ENCODE results near the gene TPPP.

TPPP gene

DNA sequence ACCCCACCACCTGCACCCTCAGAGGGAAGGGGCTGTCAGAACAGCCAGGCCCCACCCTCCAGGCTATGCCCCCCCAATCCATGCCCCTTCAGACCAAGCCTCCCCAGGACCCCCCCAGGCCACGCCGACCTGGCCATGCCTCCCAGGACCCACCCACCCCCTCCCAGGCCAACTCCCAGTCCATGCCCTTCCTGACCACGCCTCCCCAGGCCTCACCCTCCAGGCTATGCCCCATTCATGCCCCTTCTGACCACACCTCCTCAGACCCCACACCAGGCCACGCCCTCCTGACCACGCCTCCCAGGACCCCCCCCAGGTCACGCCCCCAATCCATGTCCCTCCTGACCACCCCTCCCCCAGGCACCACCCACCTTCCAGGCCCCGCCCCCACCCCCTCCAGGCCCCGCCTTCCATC lies 27.6 kb downstream of the TPPP start:
- peak; percentile 77 for DNase-seq (ENCODE audit: low spot score)

DNA sequence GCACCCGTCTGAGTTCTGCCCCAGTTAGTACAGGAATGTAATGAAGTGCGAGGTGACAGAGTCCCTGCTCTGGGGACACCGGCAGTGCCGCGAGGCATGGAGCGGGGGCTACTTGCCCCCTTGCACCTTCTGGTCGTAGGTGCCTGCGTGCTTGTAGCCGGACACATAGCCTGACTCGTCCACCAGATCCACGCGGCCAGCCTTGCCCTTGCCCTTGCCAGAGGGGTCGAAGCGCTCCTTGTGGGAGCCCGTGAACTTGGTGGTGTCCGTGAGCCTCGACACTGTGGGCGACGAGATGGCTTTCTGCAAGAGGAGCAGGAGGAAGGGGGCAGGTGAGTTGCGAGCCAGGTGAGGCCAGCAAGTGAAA lies 28.2 kb downstream of the TPPP start:
- no peak for DNase-seq (ENCODE audit: low spot score)

DNA sequence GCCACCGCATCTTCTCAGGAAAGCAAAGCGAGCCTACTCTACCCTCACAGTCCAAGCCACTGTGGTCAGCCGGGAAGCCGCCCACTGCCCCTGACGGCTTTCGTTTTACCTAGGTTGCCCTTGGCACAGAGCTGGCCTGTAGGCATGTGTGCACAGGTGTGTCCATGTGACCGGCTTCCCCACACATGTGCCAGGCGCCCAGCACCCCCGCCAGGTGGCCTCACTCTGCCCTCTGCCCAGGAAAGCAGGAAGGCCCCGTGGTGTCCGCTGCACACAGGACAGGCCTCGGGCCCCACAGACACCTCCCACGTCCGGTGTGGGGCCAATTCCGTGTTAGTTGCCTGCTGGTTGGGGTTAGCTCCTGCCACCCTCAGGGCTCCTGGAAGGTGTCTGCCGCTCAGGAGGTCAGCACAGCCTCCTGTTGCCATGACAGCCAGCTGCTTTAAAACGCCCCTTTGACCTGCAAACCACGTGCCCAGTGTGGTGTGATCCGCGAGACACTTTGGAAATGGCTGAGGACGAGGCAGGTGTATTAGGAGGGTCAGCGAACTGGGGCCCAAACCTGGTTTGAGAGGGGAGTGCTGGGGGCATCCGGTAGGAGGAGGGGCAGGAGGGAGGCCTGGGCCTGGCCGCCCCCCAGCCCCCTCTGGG lies 28.7 kb downstream of the TPPP start:
- no peak for DNase-seq (ENCODE audit: low spot score)

DNA sequence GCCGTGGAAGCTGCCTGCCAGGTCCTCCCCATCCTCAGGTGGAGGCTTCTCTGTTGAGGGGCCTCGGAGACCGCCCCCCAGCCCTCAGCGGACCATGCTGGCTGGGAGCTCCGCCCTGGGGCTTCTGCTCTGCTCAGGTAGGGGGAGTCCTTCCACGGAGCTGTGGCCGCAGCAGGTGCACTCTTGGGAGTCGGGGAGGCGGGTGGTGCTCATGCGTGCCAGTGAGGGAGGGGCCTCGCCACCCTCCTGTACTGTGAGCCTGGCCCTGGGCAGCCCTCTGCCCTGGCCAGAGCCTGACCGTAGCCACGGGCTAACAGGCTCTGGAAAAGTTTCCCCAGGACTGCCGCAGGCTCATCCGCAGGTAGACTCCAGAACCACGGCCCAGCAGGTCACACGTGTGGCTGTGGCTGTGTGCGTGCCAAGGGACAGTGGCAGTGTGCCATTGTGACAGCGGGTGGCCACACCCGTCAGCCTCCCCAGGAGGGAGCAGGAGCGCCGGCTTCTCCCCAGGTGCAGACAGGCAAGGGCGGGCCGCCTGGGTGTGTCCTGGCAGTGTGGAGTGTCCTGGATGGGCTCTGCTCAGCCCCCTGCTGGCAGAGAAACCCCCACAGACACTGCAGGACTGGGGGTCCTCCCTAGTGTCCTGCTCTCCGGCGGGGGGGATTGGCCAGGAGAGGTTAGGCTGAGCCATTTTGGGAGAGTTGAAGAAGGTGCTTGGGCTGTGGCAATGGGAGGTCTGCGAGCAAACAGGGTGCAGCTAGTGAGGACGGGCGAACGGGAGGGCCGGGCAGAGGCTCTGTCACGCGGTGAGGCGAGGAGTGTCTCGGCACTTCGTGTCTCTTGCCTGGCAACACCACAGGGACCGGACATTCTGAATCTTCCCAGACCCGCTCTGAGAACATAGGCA lies 29.5 kb downstream of the TPPP start:
- no peak for DNase-seq (ENCODE audit: low spot score)

DNA sequence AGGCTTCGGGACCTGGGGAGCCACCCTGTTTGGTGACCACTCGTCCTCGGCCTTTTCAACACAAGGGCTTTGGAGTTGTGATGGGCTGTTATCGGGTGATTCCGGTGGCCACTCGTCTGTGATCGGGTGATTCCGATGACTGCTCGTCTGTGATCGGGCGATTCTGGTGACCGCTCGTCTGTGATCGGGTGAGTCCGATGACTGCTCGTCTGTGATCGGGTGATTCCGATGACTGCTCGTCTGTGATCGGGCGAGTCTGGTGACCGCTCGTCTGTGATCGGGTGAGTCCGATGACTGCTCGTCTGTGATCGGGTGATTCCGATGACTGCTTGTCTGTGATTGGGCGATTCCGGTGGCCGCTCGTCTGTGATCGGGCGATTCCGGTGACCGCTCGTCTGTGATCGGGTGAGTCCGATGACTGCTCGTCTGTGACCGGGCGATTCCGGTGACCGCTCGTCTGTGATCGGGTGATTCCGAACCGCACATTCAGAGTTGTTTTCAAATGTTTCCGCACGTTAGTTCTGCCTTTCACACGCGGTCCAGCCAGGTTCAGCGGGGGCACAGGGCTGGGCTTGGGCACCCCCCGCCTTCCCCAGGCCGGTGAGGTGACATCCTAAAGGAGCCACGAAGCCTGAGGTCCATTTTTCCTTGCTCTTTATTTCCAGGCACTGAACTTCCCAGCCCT lies 30.3 kb downstream of the TPPP start:
- no peak for DNase-seq (ENCODE audit: low spot score)

DNA sequence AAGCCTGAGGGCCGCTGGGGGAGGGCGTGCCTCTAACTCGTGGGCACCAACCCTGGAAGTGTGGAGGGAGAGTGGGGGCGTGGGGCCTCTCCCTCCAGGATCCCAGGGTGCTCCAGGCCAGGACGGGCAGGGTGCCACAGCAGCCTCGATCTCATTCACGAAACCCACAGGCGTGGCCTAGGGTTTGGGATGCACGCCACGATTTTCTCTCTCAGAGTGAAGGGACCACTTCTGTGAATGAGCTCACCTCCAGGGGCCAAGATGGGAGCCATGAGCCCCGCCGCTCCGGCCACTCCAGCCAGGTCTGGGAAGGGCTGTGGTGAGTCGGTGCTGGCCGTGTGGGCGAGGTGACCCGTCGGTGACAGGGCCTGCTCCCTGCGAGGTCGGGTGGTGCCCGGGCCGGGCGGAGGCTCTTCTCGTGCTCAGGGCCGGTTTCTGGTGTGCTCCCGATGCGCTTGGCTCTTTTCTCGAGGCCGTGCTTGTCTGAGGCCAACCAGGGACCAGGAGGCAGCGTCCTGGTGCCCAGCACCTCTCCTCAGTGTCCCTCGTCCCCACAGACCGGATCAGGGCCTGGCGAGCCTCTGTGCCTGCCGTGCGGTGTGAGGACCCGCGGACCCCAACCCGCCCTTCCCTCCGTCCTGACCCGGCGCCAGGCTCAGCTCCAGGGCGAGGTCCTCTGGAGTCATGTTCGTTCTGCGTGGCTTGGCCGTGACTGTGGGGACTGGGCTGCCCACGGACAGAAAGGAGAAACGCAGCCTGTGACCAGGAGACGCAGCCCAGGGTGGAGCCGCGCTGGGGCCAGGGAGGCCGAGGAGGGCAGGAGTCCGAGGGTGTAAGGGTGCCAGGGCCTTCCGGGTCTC lies 31.0 kb downstream of the TPPP start:
- DNase-seq (ENCODE audit: low spot score), result no peak

DNA sequence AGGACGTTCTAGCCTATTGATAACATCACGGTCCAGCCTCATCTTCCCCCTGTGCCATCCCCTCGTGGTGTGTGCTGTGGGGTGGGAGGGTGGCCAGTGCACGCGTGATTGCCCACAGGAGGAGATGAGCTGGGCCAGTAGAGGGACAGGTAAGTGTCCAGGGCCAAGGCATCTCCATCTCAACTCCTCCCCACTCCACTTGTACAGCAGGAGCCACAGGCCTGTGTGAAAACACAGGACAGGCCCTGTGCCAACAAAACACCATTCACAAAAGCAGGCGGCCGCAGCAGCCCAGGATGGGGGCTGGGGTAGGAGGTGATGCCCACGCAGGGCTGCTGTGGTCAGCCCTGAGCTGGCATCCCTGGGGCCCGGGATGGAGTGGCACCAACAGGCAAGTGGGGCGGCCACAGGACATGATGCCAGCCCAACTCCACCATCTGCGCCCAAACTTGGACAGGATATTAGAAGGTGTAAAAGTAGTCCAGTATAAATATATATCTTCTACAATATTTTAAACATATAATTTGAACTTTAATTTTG lies 32.6 kb downstream of the TPPP start:
- DNase-seq (ENCODE audit: low spot score), result no peak

DNA sequence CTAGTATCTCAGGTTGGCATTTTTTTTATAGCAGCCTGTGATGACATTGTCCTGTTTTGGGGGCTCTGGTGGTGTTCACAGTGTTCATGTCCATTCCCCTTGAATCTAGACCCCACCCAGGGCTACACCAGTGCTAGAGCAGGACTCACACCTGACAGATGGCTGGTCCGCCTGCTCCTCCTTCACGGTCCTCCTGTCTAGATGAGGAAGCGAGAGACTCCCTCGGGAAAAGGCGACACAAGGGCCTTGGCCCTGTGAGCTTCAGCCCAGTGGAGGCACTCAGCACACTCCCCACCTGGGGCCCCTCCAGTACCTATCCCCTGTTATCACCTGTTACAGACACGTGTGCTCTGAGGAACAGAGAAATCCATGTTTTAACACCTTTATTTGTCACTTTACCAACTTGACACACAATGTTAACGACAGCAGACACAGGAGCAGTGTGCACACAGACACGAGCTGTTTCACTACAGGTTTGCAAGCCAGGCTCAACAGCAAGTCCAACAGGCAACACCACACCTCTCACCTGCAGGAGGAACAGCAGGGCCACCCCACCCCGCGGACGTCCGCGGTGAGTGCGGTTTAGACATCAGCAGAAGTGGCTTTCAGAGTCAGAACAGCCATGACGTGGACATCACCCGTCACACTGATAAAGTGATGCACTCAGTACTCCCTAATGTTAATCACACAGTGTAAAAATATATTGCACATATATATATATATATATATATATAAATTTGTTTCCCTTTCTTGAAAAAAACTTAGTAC lies 33.5 kb downstream of the TPPP start:
- DNase-seq (ENCODE audit: low spot score), result no peak

DNA sequence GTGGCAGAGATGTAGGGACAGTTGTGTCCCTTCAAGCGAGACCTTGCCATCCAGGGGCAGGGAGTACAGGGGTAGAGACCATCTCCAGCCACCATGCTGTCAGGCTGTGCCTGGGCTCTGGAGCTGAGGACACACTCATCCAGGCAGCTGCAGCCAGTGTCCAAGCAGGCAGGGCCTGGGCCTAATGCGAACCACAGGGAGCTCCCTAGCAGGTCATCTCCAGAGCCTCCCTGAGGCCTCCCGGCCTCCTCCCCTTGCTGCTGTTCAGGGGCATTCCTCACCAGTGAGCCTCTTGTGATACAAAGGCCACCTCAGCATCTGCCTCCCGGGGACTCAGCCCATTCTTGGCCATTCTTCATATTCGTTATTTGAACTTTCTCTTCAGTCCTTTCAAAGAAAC lies 35.0 kb downstream of the TPPP start:
- DNase-seq (ENCODE audit: low spot score), result no peak

DNA sequence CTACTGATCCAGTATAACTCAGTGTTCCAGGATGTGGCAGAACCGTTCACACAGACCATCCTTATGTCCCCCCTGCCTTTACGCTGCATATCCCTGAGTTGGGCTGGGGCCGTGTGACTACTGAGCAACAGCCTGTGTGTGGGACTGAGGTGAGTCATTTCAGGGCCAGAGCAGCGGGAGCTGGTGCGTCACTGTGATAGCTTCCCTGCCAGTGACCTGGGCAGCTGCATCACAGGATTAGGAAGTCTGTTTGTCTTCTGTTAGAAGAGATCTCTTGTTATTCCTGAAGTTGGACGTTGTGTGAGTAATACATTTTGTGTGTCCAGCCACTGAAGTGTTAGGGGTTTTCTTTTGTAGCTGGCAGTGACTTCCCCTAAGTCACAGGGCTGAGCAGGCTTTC lies 35.6 kb downstream of the TPPP start:
- no peak for DNase-seq (ENCODE audit: low spot score)

DNA sequence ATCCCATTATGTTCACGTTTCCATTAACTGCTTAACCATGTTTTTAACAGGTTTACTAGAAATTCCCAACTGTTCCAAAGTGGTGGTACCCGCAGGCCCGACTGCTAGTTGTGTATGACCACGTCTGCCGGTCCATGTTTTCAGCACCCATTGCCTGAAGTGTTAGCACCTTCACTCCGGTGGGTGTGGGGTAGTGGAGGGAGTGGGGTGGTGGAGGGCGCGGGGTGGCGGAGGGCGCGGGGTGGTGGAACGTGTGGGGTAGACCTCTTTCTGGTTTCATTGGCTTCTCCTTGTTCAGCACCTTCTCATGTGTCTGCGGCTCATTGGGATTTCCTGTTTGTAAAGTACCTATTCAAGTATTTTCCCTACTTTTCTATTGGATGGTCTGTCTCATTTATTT lies 37.7 kb downstream of the TPPP start:
- DNase-seq (ENCODE audit: low spot score), result no peak

DNA sequence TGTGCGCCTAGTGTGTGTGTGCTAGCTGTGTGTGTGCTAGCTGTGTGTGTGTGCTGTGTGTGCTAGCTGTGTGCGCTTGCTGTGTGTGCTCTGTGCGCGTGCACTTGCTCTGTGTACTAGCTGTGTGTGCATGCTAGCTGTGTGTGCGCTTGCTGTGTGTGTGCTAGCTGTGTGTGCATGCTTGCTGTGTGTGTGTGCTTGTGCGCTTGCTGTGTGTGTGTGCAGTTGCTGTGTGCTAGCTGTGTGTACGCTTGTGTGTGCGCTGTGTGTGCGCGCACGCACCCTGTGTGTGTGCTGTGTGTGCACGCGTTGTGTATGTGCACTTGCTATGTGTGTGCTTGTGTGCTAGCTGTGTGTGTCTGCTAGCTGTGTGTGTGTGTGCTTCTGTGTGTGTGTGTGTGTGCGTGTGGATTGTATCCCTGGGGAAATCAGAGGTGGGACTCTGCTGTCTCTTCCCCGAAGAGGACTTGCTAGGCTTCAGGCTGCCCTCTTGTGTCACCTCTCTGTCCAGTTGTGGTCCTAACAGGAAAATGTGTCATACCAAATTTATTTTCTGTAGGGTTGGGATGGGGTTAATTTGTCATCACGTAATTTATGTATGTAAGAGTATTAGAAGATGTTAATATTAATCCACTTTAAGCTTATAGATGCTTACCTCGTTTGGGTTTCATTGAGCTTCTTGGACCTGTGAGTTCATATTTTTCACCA lies 38.9 kb downstream of the TPPP start:
- no peak for DNase-seq (ENCODE audit: low spot score)

DNA sequence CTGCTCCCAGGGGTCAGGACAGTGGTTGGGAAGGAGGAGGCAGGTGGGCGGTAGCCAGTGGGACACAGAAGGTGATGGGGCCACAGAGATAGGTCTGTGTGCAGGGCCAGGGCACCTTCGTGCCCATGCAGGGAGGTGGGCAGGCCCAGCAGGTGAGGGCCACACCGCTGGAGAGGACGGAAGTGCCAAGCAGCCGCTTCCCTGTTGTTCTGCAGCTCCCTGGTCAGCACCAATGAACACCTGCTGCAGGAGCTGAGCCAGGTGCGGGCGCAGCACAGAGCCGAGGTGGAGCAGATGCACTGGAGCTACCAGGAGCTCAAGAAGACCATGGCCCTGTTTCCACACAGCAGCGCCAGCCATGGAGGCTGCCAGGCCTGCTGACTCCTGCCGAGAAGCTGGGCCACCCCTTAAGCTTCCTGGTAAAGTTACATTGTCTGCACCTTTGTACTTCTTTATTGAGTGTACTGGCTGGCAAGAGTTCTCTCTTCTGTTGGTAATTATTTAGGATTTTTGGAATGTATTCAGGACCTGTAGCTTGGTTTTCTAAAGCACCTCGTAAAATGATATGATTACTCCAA lies 40.3 kb downstream of the TPPP start:
- DNase-seq (ENCODE audit: low spot score), result no peak

DNA sequence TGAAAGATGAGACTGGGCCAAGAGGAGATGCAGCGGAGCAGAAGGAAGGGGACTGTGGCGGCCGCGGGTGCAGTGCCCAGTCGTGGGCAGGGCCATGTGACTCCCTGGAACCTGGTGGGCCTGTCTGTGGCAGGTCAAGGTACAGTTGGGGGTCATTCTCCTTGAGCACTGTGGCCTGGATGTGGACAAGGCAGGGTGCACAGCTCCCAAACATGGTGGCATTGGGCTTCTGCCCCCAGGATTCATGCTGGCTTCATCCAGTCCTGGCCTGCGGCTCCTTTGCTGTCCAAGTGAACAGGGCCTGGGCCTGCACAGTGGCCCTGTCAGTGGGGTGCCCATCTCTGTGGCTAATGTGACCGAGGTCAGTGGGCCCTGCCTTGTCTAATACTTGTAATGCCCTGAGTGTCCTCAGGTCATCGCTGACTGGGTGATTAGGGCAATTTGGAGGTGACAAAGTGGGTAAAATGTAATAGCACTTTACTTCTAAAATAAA lies 41.1 kb downstream of the TPPP start:
- DNase-seq (ENCODE audit: low spot score), result no peak

DNA sequence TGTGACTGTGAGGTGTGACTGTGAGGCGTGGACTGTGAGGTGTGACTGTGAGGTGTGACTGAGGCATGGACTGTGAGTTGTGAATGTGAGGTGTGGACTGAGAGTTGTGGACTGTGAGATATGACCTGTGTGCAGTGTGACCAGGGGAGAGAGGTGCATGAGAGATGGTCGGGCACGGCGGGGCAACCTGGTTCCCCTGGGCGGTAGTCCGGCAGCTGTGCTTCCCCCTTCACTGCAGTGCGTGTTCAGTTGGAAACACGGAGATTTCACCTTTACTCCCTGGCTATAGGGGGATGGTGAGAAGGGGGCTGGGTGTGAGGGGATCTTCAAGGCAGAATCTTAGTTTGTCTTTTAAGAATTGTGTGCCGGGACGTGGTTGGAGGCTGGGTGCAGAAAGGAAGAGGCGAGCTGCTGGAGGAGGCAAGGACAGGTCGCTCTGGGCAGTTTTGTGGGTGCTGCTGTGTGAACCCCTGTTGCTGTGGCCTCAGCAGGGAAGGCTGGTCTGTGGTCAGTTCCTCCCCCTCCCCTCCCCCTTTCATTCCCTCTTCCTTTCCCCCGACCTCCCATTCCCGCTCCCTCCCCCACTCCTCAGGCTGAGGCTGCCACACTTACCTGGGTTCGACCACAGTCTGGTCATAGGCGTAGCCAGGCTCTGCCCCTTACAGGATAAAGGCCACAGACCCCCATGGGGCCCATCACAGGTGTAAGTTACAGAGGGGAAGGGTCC lies 41.7 kb downstream of the TPPP start:
- DNase-seq (ENCODE audit: low spot score), result no peak

DNA sequence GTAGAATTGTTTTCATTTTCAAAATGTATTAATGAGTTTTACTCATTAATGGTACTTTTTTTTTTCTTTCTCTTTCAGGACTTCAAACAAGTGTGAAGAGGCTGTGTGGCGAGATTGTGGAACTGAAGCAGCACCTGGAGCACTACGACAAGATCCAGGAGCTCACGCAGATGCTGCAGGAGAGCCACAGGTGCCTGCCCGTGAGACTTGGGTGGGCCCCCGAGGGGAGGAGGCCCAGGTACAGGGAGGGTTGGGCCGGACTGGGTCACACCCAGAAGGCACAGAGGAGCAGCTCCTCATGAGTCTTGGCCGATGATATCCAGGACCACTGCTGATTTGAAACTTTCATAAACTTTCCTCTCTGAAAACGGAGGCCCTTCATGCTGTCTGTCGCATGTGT lies 45.4 kb downstream of the TPPP start:
- no peak for DNase-seq (ENCODE audit: low spot score)

DNA sequence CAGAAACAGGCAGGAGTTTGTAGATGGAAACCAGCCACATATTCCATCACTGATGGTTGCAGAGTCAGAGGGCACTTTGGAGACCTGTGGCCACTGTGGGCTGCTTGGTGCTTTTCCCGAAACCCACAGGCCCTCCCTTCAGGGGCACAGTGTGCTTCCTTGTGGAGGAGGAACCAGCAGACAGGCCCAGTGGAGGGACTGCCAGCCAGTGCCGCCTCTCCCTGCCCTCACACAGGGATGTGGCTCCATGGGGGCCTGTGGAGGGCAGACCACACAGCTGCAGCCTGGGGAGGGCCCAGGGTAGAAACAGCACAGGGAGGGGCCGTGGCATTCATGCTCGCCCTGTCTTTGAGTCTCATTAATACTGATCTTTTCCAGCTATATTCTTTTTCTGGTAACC lies 45.8 kb downstream of the TPPP start:
- DNase-seq (ENCODE audit: low spot score), result no peak

DNA sequence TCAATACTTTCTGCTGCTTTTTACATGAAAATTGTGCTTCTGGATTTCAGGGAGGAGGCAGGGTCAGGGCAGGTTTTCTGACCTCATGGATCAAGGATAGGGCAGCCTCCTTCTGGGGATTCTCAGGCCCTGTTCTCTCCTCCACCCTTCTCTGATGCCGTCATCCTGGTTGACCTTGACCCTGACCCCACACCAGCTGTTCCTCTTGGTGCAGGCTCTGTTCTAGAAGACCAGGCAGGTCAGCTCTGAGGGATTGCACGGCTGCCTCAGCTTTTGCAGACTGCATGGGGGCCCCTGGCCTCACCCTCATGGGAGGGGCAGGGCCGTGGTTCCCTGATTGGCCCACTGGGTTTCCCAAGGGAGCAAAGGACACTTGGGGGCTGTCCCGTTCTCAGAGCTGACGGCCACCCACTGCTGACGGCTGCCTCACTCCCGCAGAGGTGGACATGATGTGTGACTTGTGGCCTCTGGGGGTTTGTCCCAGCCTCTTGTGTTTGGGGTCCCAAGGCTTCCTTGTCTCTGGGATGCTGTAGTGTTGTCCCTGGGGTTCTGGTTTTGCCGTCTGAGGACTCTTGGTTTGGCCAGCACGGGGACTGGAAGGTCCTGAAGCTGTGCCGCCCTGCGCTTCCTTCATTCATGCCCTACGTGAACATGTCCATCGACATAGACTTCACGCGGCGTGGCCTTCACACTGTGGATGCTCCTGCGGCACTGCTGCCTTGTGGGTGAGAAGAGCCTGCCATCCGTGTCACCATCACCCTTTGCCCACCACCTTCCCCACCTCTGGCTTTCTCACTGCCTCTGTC lies 46.6 kb downstream of the TPPP start:
- DNase-seq (ENCODE audit: low spot score), result no peak

Data from iPS-NIHi11 (cell line).